ENCODE data around the gene PSMC2. TPM values are rescaled to one million over a fixed set of nuclear protein-coding genes. Genes with fewer than 3 reads are reported as not detected.
A peak's percentile ranks its signal among the peaks of the same experiment; 100 is the strongest.

The PSMC2 gene
- 100 to 1,000 TPM in 3 of 4 donors, 10 to 100 TPM in 1; 90.8 to 144 (median 113) TPM for total RNA-seq

DNA sequence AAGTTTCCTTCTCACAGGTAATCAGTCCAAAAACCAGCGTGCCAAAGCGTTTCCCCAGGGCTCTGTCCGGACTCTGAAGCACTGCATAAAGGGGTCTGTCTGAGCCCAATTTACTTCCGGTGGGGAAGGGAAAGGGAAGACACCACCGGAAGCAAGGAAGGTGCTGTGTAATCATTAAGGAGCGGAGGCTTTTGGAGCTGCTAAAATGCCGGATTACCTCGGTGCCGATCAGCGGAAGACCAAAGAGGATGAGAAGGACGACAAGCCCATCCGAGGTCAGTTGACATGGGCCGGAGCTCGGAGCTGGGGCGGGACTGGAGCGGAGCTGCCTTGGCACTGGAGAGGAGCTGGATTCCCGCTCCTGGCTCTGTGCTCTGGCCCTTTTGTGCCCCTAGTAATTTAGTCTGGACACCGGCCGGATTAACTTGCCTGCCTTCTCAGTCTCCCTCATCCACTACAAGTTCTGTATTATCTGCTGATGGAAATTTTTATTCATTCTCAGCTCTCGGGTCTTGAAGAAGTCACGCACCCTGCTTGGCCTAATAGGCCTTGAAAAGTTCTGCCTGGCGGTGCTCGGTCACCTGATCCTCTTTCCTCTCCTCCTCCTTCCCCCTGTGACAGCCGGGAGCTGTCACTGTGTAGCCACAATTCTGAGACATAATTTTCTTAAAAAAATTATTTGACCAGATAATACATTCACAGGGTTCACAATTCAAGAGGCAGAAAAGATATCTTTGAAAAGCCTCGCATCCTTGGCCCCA is at the start of gene PSMC2:
Gene PSMC2 (plus strand): TSS at position 137 of the 761 bp plus-strand sequence. CDS start 69 bp downstream, at position 206.
- Histone ChIP-seq H3K36me3 (no peaks in the 10 kb centered on the region), H3K4me3 (replicated peaks in 1 of 3) (peak within 1 kb of the TSS; percentile 27 to 71 (median 32)), H3K9me3 (no peaks in the 10 kb centered on the region), H3K27ac (peak within 1 kb of the TSS; percentile 34 to 88 (median 79)), H3K4me1 (peaks cover 37 to 39% of the 10 kb centered on the region in 2 donors), H3K27me3 (no peaks in the 10 kb centered on the region)
- DNase-seq, result peak; percentile 74 to 83
- WGBS, 2 donors, result 0 to 1% methylated on average over 24 to 25 of the region's 25 CpGs
- TF ChIP-seq POLR2A (IDR thresholded peaks at IDR 0.05), result peak in 1 of 2 donors; percentile 52
- TF ChIP-seq, protein P1, sequence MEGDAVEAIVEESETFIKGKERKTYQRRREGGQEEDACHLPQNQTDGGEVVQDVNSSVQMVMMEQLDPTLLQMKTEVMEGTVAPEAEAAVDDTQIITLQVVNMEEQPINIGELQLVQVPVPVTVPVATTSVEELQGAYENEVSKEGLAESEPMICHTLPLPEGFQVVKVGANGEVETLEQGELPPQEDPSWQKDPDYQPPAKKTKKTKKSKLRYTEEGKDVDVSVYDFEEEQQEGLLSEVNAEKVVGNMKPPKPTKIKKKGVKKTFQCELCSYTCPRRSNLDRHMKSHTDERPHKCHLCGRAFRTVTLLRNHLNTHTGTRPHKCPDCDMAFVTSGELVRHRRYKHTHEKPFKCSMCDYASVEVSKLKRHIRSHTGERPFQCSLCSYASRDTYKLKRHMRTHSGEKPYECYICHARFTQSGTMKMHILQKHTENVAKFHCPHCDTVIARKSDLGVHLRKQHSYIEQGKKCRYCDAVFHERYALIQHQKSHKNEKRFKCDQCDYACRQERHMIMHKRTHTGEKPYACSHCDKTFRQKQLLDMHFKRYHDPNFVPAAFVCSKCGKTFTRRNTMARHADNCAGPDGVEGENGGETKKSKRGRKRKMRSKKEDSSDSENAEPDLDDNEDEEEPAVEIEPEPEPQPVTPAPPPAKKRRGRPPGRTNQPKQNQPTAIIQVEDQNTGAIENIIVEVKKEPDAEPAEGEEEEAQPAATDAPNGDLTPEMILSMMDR (IDR thresholded peaks at IDR 0.05), result peak in 1 of 6 experiments; percentile 7
- intact Hi-C loops (cut with DNase I), result no loop called here

DNA sequence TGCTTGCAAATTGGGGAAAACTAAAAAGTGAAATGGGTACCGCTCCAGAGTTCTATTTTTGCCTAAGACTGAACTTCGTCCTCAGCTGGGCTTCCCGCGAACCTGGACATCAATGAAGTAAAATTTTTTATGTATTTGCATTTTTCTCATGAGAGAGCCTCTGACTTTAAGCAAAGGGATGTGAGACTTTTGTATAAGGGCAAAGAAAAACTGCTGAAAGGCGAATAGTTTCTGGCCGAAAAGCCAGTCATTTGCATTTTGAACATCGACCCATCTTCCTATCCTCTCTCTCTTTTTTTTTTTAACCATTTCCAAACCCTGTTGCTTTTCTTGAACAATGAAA is 49.6 kb upstream of the PSMC2 start:
- no peaks in the 10 kb centered on the region for H3K27me3 ChIP-seq
- no peaks in the 10 kb centered on the region for H3K9me3 ChIP-seq
- H3K4me3 ChIP-seq (replicated peaks in 1 of 3), result peak overlapping the region; percentile 79 to 91 (median 80)
- WGBS, 2 donors, result 1% methylated on average over 7 of the region's 7 CpGs
- H3K36me3 ChIP-seq, result peaks cover 18% of the 10 kb centered on the region in 2 donors
- H3K27ac ChIP-seq, result peak overlapping the region in 2 of 3 donors; percentile 66 to 74
- TF ChIP-seq, protein P1 (IDR thresholded peaks at IDR 0.05), result no peak
- TF ChIP-seq POLR2A (IDR thresholded peaks at IDR 0.05), result no peak
- intact Hi-C loops (cut with DNase I), result no loop called here
- peaks cover 10 to 11% of the 10 kb centered on the region in 2 donors for H3K4me1 ChIP-seq
- DNase-seq, result no peak

DNA sequence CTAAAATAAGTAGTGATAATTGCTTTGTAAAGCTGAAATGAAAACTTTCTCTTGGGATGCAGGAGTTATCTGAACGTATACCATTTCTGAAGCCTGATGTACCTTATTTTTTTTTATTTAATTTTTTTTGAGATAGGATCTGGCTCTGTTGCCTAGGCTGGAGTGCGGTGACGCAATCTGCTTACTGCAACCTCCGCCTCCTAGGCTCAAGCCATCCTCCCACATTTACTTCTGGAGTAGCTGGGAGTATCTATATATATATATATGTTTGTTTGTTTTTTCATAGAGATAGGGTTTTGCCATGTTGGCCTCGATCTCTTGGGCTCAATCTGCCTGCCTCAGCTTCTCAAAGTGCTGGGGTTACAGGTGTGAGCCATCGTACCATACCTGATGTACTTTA is 47.8 kb upstream of the PSMC2 start:
- peaks cover 28 to 30% of the 10 kb centered on the region in 2 donors for H3K36me3 ChIP-seq
- intact Hi-C loops (cut with DNase I), result no loop called here

DNA sequence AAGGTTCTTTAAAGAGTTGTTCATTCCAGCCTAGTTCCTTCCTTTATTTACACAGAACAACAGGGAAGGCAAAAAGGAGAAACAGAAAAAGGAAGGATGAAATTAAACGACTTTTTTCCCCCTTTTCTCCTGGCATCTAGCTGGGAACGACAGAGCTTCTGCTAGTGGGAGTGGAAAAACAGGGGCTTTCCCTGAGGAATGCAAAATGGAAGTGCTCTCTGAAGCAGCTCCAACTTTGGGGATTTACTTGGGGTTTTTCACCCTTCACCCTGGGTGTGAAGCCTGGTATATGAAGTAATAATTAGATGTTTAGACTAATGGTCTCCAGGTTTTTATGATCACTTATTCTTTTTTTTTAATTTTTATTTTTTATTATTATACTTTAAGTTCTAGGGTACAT is 46.0 kb upstream of the PSMC2 start:
- TF ChIP-seq POLR2A (IDR thresholded peaks at IDR 0.05), result no peak
- TF ChIP-seq, protein P1 (IDR thresholded peaks at IDR 0.05), result no peak
- DNase-seq, result no peak
- intact Hi-C loops (cut with DNase I), result no loop called here
- 76 to 80% methylated on average over 2 of the region's 2 CpGs for WGBS, 2 donors
- no peak overlapping the region for H3K4me3 ChIP-seq (replicated peaks in 1 of 3)
- H3K27ac ChIP-seq, result no peak overlapping the region
- H3K36me3 ChIP-seq, result peaks cover 34 to 47% of the 10 kb centered on the region in 2 donors
- no peaks in the 10 kb centered on the region for H3K9me3 ChIP-seq
- H3K27me3 ChIP-seq, result no peaks in the 10 kb centered on the region
- H3K4me1 ChIP-seq, result peaks cover 10 to 11% of the 10 kb centered on the region in 2 donors

More for the DNA sequence above, 47.8 kb upstream of the PSMC2 start:
- WGBS, 2 donors, result 92 to 94% methylated on average over 6 of the region's 6 CpGs
- Histone ChIP-seq H3K4me1 (peaks cover 10 to 11% of the 10 kb centered on the region in 2 donors), H3K4me3 (replicated peaks in 1 of 3) (no peak overlapping the region), H3K27ac (no peak overlapping the region), H3K9me3 (no peaks in the 10 kb centered on the region), H3K27me3 (no peaks in the 10 kb centered on the region)
- DNase-seq, result no peak
- TF ChIP-seq POLR2A (IDR thresholded peaks at IDR 0.05), result no peak
- TF ChIP-seq, protein P1 (IDR thresholded peaks at IDR 0.05), result no peak

Data from thyroid gland (tissue), 4 donors.